OCI-M2 (cell line): ENCODE measurements around the gene LEMD1.
"Not testable (repeated sequence)": the region's sequence is repeated elsewhere in the genome, so short reads cannot be mapped to it uniquely, and the experiment has no call there.

Source experiments
- DNase-seq: peaks from one replicate; lab custom pipeline; 2025; ENCODE audit not compliant: unreplicated experiment; lab: John Stamatoyannopoulos, UW

The LEMD1 gene

DNA sequence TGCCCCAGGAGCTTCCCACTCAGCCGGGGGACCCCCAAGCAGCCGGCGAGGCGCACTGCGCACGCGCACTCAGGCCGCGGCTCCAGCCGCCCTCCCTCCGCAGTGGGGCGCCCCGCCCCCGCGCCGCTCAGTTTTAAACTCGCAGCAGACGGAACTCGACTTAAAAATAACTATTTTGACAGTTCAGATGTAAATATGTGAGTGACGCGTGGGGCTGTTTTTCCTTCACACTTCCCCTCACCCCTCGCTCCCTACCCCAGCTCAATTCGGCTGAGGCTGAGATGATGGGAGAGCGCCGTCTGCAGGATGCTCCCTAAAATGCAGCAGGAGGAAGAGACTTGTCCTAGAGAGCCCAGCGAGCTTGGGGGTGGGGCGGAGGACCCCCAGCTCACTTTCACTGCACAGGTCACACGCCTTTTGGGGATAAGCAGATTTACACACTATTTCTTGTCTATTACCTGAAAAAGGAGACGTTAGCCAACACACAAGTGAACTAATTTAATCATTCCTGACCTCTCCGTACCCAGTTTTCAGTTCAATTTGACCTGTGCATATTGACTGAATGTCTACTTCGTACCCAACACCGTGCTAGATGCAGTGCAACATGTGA lies 8.9 kb upstream of the LEMD1 start:
- no peak for DNase-seq

GRCh38 chr1:205429762-205430695 lies 8.2 kb upstream of the LEMD1 start:
- DNase-seq = no peak

DNA sequence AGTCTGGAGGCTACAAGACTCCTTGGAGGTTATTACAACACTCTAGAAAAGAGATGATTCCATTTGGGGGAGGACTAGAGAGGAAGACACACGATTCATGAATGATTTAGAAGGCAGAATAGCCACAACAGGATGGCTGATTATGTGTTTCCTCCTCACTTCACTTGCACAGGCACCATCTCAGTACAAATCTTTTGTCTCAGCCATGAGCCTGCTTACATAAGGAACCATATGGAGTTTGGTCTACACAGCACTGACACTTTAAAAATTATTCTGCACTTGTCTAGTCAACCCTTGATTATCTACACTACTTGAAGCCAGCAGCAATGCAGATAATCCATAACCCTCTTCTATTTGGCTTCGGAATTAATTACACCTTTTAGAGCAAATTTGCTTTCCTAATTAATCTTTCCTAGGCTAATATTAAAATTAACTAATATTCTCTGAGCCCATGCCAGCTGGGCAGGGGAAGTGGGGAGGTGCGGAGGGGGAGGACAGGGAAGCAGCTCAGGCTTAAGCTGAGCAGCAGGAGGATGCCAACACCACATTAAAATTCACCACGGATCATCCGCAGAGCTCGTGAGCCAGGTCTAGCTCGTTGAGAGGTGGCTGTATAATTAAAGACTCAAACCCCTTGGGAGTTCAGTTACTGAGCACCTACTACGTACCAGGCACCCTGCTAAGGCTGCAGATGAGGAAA lies 3.2 kb upstream of the LEMD1 start:
- no peak for DNase-seq

DNA sequence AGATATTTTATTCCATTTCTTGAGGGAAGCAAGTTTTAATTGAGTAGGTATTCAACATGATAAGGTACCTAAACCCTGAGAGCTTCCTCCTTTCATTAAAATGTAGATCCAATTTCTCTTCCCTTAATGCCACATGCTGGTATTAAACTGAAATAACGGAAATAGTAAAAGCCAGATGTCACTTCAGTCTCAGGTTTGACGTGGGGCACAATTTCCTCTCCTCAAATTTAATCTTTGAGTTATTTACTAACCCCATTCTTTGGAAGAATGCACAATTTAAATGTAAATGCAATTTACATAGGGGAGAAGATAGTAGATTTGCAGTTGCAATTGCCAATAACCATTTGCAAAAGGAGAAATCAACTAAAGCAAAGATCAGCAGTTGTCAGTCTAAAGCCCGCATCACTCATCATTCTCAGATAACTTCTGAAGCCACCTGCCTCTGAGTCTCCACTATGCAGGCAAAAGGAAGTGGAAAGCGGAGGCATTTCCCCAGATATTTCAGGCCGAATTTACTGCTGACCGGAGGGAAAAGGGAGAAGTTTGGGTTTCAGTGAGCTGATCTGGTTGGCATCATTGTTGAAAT lies 2.1 kb upstream of the LEMD1 start:
- no peak for DNase-seq

GRCh38 chr1:205422993-205423642 lies 1.3 kb upstream of the LEMD1 start:
- no peak for DNase-seq

- DNase-seq = no peak
Measured at GRCh38 chr1:205420938-205421337, 918 bp downstream of the LEMD1 start.

DNA sequence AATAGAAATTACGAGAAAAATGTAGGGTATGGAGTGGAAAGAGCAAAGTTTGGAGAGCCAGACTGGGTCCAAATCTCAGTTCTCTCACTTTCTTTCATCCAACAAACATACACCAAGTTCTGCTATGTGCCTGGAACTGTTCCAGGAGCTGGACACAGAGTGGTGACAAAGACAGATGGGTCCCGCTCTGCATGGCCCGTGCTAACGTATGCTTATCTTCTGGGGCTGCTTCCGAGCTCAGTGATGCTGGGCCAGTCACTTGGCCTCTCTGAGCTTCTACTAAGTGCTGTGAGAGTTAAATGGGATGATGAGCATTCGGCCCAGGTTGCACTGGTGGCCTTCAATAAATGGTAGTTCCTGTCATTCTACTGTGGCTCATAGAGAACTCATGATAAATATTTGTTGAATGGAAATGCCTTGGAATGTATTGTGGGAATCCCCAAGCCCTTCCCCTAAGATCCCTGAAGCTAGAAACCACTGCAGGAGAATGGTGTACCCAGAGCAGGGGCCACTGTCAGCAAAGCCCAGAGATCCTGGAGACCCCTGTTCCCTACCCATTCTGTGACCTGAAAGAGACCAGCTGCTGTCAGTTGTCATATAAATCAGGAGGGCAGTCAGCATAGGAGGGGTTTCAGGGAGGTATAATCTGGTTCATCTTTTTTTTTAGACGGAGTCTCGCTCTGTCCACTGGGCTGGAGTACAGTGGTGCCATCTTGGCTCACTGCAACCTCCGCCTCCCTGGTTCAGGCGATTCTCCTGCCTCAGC lies 3.8 kb downstream of the LEMD1 start:
- DNase-seq = no peak

DNA sequence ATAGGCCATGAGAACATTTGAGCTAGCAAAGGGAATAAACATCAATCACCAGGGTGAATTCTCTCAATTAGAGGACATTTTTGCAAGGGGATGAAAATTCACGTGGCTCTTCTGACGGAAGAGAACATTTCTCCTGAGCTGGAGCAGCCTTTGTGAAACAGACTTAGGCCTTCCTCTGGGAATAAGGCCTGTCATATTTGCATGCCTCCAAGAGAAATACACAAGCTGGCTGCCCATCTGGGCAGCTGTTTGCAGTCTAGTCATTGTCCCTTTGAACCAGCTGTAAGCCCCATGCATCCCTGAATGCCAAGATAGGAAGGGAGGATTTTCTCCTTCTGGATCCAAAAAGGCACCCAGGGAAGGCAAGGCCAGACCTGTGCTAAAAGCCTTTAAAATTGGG lies 5.5 kb downstream of the LEMD1 start:
- no peak for DNase-seq

GRCh38 chr1:205410581-205411298 lies 11.1 kb downstream of the LEMD1 start:
- DNase-seq = no peak

DNA sequence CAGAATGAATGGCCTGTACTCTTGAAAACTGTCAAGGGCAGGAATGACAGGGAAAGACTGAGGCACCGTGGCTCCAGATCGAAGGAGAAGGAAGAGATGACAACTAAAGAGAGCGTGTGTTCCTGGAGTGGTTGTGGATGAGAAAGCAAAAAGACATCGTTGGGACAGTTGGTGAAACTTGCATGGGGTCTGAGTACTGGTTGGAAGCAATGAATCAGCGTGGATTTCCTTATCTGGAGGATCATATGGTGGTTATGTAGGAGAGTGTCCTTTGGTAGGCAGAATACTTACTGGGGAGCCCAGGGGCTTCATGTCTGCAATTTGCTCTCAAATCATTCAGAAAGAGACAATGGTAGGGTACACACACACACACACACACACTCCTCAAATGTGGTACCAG lies 13.9 kb downstream of the LEMD1 start:
- no peak for DNase-seq

DNA sequence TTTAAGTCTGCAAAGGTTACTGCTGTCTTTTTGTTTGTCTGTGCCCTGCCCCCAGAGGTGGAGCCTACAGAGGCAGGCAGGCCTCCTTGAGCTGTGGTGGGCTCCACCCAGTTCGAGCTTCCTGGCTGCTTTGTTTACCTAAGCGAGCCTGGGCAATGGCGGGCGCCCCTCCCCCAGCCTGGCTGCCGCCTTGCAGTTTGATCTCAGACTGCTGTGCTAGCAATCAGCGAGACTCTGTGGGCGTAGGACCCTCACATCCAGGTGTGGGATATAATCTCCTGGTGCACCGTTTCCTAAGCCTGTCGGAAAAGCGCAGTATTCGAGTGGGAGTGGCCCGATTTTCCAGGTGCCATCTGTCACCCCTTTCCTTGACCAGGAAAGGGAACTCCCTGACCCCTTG lies 15.6 kb downstream of the LEMD1 start:
- not testable (repeated sequence) for DNase-seq

GRCh38 chr1:205404484-205404883 lies 17.4 kb downstream of the LEMD1 start:
- DNase-seq = not testable (repeated sequence)

GRCh38 chr1:205398586-205398985 lies 23.3 kb downstream of the LEMD1 start:
- no peak for DNase-seq

DNA sequence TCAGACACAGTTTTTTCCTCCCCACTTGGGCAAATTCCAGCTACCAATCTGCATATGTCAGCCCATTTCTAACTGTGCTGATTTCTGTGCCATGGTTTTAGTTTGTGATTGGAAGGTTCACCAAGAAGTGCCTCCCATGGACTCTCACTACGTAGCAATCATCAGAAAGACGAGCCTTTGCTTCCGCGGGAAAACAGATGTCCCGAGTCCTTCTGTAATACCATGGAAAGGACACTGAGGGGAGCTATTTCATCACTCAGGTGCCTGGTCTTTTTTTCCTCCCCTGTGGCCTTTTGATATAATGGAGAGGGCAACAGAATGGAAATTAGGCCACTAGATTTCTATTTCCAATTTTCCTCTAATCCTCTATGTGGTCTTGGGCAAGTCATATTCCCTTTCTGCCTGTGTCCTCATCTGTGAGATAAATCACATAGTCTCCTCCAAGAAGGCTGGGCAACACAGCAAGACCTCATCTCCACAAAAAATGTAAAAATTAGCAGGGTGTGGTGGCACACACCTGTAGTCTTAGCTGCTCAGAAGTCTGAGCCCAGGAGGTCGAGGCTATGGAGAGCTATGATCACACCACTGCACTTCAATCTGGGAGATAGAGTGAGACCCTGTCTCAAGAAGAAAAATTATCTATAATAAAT lies 24.8 kb downstream of the LEMD1 start:
- no peak for DNase-seq

DNA sequence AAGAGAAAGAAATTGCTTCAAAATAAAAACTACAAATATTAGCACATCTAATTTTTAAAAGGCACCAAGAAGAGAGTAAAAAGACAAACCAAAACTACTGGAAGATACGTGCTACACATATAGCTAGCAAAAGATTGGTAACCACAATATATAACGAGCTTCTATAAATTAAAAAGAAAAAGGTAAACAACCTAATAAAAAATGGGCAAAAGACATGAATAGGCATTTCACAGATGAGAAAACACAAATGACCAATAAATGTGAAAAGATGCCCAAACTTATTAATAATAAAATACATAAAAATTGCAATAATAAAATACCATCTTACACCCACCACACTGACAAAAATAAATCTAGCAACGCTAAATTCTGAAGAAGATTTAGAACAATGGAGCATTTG lies 26.2 kb downstream of the LEMD1 start:
- DNase-seq = no peak

DNA sequence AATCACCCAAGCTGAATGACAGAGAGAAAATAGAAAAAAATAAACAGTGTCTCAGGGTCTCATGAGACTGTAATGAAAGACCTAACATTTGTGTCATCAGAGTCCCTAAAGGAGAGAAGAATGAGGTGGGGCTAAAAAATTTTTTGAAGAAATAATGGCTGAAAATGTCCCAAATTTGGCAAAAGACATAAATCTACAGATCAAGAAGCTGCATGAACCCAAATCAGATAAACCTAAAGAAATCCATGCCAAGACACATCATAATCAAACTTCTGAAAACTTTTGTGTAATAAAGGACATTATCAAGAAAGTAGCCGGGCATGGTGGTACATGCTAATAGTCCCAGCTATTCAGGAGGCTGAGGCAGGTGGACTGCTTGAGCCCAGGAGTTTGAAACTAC lies 29.2 kb downstream of the LEMD1 start:
- DNase-seq = no peak

- DNase-seq = no peak
Measured at GRCh38 chr1:205391386-205391785, 30.5 kb downstream of the LEMD1 start.

- DNase-seq = no peak
Measured at GRCh38 chr1:205387845-205388244, 34.0 kb downstream of the LEMD1 start.

GRCh38 chr1:205382990-205383389 lies 38.9 kb downstream of the LEMD1 start:
- DNase-seq = not testable (repeated sequence)
